ENCODE results near the gene KCNAB1.

The KCNAB1 gene

DNA sequence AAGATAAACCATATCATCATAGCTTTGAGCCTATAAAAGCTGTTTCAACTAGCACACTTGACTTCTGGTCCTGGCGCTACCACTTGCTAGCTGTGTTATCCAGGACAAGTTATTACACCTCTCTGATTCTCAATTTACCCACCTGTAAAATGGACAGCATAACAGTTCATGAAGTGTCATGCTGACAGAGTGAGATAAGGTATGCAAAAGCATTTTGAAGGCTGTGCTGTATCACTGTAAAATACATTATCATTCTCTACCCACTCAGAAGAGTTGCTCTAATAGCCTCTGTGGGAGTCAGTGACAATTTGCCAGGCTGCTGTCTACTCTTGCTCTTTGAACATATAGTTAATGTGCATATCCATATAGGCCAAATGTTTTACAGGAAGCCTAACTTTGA is 341.5 kb downstream of the KCNAB1 start:
- Histone ChIP-seq H4K20me1 (ENCODE audit: insufficient read depth, low read length) (no peaks in the 10 kb centered on the region), H3K27ac (ENCODE audit: low read depth, low read length, poor library complexity, severe bottlenecking) (no peak overlapping the region), H3K9ac (ENCODE audit: low read length) (no peak overlapping the region), H3F3A (ENCODE audit: insufficient read depth, low read length) (no peaks in the 10 kb centered on the region), H3K4me2 (ENCODE audit: low read length) (no peak overlapping the region), H3K27me3 (ENCODE audit: insufficient read depth, low read length) (no peaks in the 10 kb centered on the region), H3K4me3 (ENCODE audit: low read depth, low read length, poor library complexity, severe bottlenecking) (no peak overlapping the region), H3K4me1 (ENCODE audit: insufficient read depth, low read length, severe bottlenecking) (no peaks in the 10 kb centered on the region), H2AFZ (ENCODE audit: low read length) (no peak overlapping the region), H3K9me3 (ENCODE audit: low read length) (no peaks in the 10 kb centered on the region), H3K9me2 (ENCODE audit: low read depth, low read length) (no peaks in the 10 kb centered on the region), H3K79me2 (ENCODE audit: insufficient read depth, low read length) (no peaks in the 10 kb centered on the region), H3K36me3 (ENCODE audit: insufficient read depth, low read length) (no peaks in the 10 kb centered on the region)
- no peak for TF ChIP-seq EZH2 (IDR thresholded peaks at IDR 0.05; ENCODE audit: borderline replicate concordance, low read length)
- TF ChIP-seq, protein P1, sequence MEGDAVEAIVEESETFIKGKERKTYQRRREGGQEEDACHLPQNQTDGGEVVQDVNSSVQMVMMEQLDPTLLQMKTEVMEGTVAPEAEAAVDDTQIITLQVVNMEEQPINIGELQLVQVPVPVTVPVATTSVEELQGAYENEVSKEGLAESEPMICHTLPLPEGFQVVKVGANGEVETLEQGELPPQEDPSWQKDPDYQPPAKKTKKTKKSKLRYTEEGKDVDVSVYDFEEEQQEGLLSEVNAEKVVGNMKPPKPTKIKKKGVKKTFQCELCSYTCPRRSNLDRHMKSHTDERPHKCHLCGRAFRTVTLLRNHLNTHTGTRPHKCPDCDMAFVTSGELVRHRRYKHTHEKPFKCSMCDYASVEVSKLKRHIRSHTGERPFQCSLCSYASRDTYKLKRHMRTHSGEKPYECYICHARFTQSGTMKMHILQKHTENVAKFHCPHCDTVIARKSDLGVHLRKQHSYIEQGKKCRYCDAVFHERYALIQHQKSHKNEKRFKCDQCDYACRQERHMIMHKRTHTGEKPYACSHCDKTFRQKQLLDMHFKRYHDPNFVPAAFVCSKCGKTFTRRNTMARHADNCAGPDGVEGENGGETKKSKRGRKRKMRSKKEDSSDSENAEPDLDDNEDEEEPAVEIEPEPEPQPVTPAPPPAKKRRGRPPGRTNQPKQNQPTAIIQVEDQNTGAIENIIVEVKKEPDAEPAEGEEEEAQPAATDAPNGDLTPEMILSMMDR (IDR thresholded peaks at IDR 0.05; ENCODE audit: low read length): no peak

DNA sequence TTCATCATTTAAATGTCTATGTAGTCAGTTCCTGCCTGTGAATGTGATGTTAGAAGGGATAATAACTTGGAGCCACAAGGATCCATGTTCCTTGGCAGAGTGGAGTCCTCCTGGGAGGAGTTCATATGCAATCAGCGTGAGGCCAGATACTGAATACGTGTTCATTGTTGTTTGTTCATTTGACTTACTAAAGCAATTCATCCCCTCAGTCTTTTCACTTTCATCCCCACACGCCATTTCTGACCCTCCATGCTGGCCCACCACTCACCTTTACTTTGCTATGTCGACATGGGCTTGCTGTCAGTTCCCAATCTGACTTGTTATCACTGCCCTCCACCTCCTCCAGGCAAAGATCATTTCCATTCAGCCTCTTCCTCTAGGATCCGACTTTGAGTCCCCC is 342.7 kb downstream of the KCNAB1 start:
- Histone ChIP-seq H3K4me1 (ENCODE audit: insufficient read depth, low read length, severe bottlenecking) (no peaks in the 10 kb centered on the region), H3K9me2 (ENCODE audit: low read depth, low read length) (no peaks in the 10 kb centered on the region), H3K4me2 (ENCODE audit: low read length) (no peak overlapping the region), H3K4me3 (ENCODE audit: low read depth, low read length, poor library complexity, severe bottlenecking) (no peak overlapping the region), H4K20me1 (ENCODE audit: insufficient read depth, low read length) (no peaks in the 10 kb centered on the region), H3K36me3 (ENCODE audit: insufficient read depth, low read length) (no peaks in the 10 kb centered on the region), H3F3A (ENCODE audit: insufficient read depth, low read length) (no peaks in the 10 kb centered on the region), H3K9ac (ENCODE audit: low read length) (no peak overlapping the region), H3K79me2 (ENCODE audit: insufficient read depth, low read length) (no peaks in the 10 kb centered on the region), H2AFZ (ENCODE audit: low read length) (no peak overlapping the region), H3K9me3 (ENCODE audit: low read length) (no peaks in the 10 kb centered on the region), H3K27me3 (ENCODE audit: insufficient read depth, low read length) (no peaks in the 10 kb centered on the region), H3K27ac (ENCODE audit: low read depth, low read length, poor library complexity, severe bottlenecking) (no peak overlapping the region)
- TF ChIP-seq, protein P1 (IDR thresholded peaks at IDR 0.05; ENCODE audit: low read length): no peak
- TF ChIP-seq EZH2 (IDR thresholded peaks at IDR 0.05; ENCODE audit: borderline replicate concordance, low read length): no peak

DNA sequence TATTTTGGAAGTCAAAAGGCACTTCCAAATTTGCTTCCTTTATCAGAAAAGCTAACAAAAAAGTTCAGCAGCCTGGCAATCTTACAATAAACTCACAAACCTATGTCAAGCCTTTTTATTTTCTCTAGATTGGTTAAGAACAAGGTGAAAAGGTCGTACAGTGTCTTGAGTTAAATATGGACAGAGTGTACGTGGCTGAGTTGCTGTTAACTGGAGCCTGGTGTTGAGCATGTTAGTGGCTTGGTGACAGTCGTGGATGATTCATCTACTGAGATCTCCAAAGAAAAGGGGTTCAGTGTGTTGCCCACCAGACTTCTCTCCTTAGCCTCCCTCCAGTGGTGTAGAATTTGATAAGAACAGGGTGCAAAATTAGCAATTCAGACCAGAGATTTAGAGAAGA is 344.8 kb downstream of the KCNAB1 start:
- H3K4me2 ChIP-seq (ENCODE audit: low read length): no peak overlapping the region
- H2AFZ ChIP-seq (ENCODE audit: low read length): no peak overlapping the region
- no peaks in the 10 kb centered on the region for H3K9me2 ChIP-seq (ENCODE audit: low read depth, low read length)
- no peaks in the 10 kb centered on the region for H3F3A ChIP-seq (ENCODE audit: insufficient read depth, low read length)
- H3K9me3 ChIP-seq (ENCODE audit: low read length): no peaks in the 10 kb centered on the region
- no peak overlapping the region for H3K9ac ChIP-seq (ENCODE audit: low read length)
- H3K36me3 ChIP-seq (ENCODE audit: insufficient read depth, low read length): no peaks in the 10 kb centered on the region
- H4K20me1 ChIP-seq (ENCODE audit: insufficient read depth, low read length): no peaks in the 10 kb centered on the region
- H3K79me2 ChIP-seq (ENCODE audit: insufficient read depth, low read length): no peaks in the 10 kb centered on the region
- no peaks in the 10 kb centered on the region for H3K27me3 ChIP-seq (ENCODE audit: insufficient read depth, low read length)
- H3K27ac ChIP-seq (ENCODE audit: low read depth, low read length, poor library complexity, severe bottlenecking): no peak overlapping the region
- TF ChIP-seq, protein P1 (IDR thresholded peaks at IDR 0.05; ENCODE audit: low read length): no peak
- H3K4me3 ChIP-seq (ENCODE audit: low read depth, low read length, poor library complexity, severe bottlenecking): no peak overlapping the region
- H3K4me1 ChIP-seq (ENCODE audit: insufficient read depth, low read length, severe bottlenecking): no peaks in the 10 kb centered on the region
